Activated naive CD8-positive, alpha-beta T cell treated with anti-CD3 and anti-CD28 coated beads, Interleukin-2, amount 10 ng/mL, durations not matched to agents 7 days and 5 days (primary cell): ENCODE data around the gene KLHL15. TPM values are rescaled to one million over a fixed set of nuclear protein-coding genes. Genes with fewer than 3 reads are reported as not detected.
"Not testable (repeated sequence)": the region's sequence is repeated elsewhere in the genome, so short reads cannot be mapped to it uniquely, and the experiment has no call there.

ENCODE experiments used
- ATAC-seq: fragments of 150-1000 bp; cut with Tn5 transposase; one replicate; pipeline ENCODE4 v1.10.0; 2021; ENCODE audit warnings: low read depth, moderate library complexity
- POLR2A ChIA-PET: fragments of 350-600 bp; sonication (Branson Sonifier 250); formaldehyde crosslinking; loops from one replicate; lab custom pipeline; 2021; ENCODE audit warnings: antibody characterized with exemption; lab: Charles Lee
- DNase-seq: peaks from one replicate; pipeline ENCODE4 v3.0.0; 2021
- H3K27ac Mint-ChIP-seq: one replicate; pipeline ENCODE4 v1.8.0; 2022; ENCODE audit warnings: mild to moderate bottlenecking, mixed read lengths
- H3K27me3 Mint-ChIP-seq: one replicate; pipeline ENCODE4 v1.8.0; 2022; ENCODE audit warnings: mild to moderate bottlenecking, moderate library complexity, mixed read lengths
- H3K36me3 Mint-ChIP-seq: one replicate; pipeline ENCODE4 v1.8.0; 2021; ENCODE audit warnings: mild to moderate bottlenecking, mixed read lengths
- H3K4me1 Mint-ChIP-seq: one replicate; pipeline ENCODE4 v1.8.0; 2021; ENCODE audit warnings: mixed read lengths
- H3K4me3 Mint-ChIP-seq: one replicate; pipeline ENCODE4 v1.8.0; 2022; ENCODE audit warnings: mild to moderate bottlenecking, moderate library complexity, mixed read lengths
- H3K9me3 Mint-ChIP-seq: one replicate; pipeline ENCODE4 v1.8.0; 2021; ENCODE audit warnings: mixed read lengths
- total RNA-seq, 2 experiments: library from RNA; stranded (reverse); gene quantifications; one replicate each; pipeline ENCODE4 v1.2.3, GENCODE V29; 2021

KLHL15 gene
- total RNA-seq, 2 experiments from 2014 or later, result 12.2 to 14.3 TPM

GRCh38 chrX:24002792-24003191 lies 24.2 kb downstream of the KLHL15 start:
- DNase-seq (no peak), ATAC-seq (no peak)
- no peak overlapping the region for H3K4me3 Mint-ChIP-seq
- H3K27ac Mint-ChIP-seq, result no peak overlapping the region
- peaks cover 4% of the 10 kb centered on the region for H3K4me1 Mint-ChIP-seq
- POLR2A ChIA-PET, result no interaction called here
- H3K36me3 Mint-ChIP-seq, result peaks cover 17% of the 10 kb centered on the region
- H3K27me3 Mint-ChIP-seq, result no peaks in the 10 kb centered on the region
- no peaks in the 10 kb centered on the region for H3K9me3 Mint-ChIP-seq

GRCh38 chrX:24002167-24002566 lies 24.8 kb downstream of the KLHL15 start:
- ATAC-seq, result no peak
- DNase-seq, result no peak
- Mint-ChIP-seq H3K9me3 (no peaks in the 10 kb centered on the region), H3K36me3 (peaks cover 17% of the 10 kb centered on the region), H3K27ac (no peak overlapping the region), H3K27me3 (no peaks in the 10 kb centered on the region), H3K4me3 (no peak overlapping the region), H3K4me1 (peaks cover 4% of the 10 kb centered on the region)
- POLR2A ChIA-PET, result no interaction called here

GRCh38 chrX:23999671-24000070 lies 27.3 kb downstream of the KLHL15 start:
- ATAC-seq, result no peak
- POLR2A ChIA-PET, result interaction anchor here (0.5 to 0.6 kb wide), 2 partner anchors 18 to 248 kb away, joined by 3 to 6 read pairs; no protein-coding TSS in a partner anchor
- Mint-ChIP-seq H3K9me3 (no peaks in the 10 kb centered on the region), H3K27me3 (no peaks in the 10 kb centered on the region), H3K4me3 (no peak overlapping the region), H3K4me1 (peaks cover 4% of the 10 kb centered on the region), H3K36me3 (peaks cover 17% of the 10 kb centered on the region), H3K27ac (no peak overlapping the region)
- DNase-seq, result no peak

- no peaks in the 10 kb centered on the region for H3K27me3 Mint-ChIP-seq
- H3K9me3 Mint-ChIP-seq, result no peaks in the 10 kb centered on the region
- peaks cover 8% of the 10 kb centered on the region for H3K4me1 Mint-ChIP-seq
- ATAC-seq (no peak), DNase-seq (no peak)
- no peak overlapping the region for H3K27ac Mint-ChIP-seq
- no peak overlapping the region for H3K4me3 Mint-ChIP-seq
- POLR2A ChIA-PET, result no interaction called here
- H3K36me3 Mint-ChIP-seq, result peaks cover 25% of the 10 kb centered on the region
These were observed 33.9 kb downstream of the KLHL15 start for GRCh38 chrX:23993012-23993633.

- Mint-ChIP-seq H3K27me3 (no peaks in the 10 kb centered on the region), H3K4me1 (peaks cover 8% of the 10 kb centered on the region), H3K9me3 (no peaks in the 10 kb centered on the region), H3K36me3 (peaks cover 27% of the 10 kb centered on the region), H3K4me3 (no peak overlapping the region), H3K27ac (no peak overlapping the region)
- ATAC-seq, result no peak
- DNase-seq, result no peak
- POLR2A ChIA-PET, result no interaction called here
These were observed 34.6 kb downstream of the KLHL15 start for GRCh38 chrX:23992431-23992830.

- Mint-ChIP-seq H3K27ac (no peak overlapping the region), H3K4me3 (no peak overlapping the region), H3K27me3 (no peaks in the 10 kb centered on the region), H3K9me3 (no peaks in the 10 kb centered on the region), H3K36me3 (peaks cover 23% of the 10 kb centered on the region), H3K4me1 (peaks cover 8% of the 10 kb centered on the region)
- DNase-seq, result no peak
- POLR2A ChIA-PET, result no interaction called here
- ATAC-seq, result no peak
These were observed 36.5 kb downstream of the KLHL15 start for GRCh38 chrX:23990455-23990854.

GRCh38 chrX:23989689-23990088 lies 37.3 kb downstream of the KLHL15 start:
- H3K36me3 Mint-ChIP-seq, result peaks cover 23% of the 10 kb centered on the region
- H3K4me1 Mint-ChIP-seq, result peaks cover 7% of the 10 kb centered on the region
- DNase-seq (no peak), ATAC-seq (no peak)
- POLR2A ChIA-PET, result no interaction called here
- no peaks in the 10 kb centered on the region for H3K27me3 Mint-ChIP-seq
- no peaks in the 10 kb centered on the region for H3K9me3 Mint-ChIP-seq
- H3K27ac Mint-ChIP-seq, result no peak overlapping the region
- no peak overlapping the region for H3K4me3 Mint-ChIP-seq

- Mint-ChIP-seq H3K27me3 (no peaks in the 10 kb centered on the region), H3K4me1 (peaks cover 4% of the 10 kb centered on the region), H3K27ac (no peak overlapping the region), H3K9me3 (no peaks in the 10 kb centered on the region), H3K4me3 (no peak overlapping the region), H3K36me3 (peaks cover 15% of the 10 kb centered on the region)
- POLR2A ChIA-PET, result no interaction called here
- no peak for ATAC-seq
- DNase-seq, result no peak
These were observed 44.1 kb downstream of the KLHL15 start for GRCh38 chrX:23982891-23983290.

- no peak overlapping the region for H3K4me3 Mint-ChIP-seq
- DNase-seq (no peak), ATAC-seq (no peak)
- POLR2A ChIA-PET, result interaction anchor here (1.1 kb wide), 1 partner anchor 29 kb away, joined by 3 read pairs; no protein-coding TSS in a partner anchor
- H3K9me3 Mint-ChIP-seq, result no peaks in the 10 kb centered on the region
- no peaks in the 10 kb centered on the region for H3K27me3 Mint-ChIP-seq
- peaks cover 15% of the 10 kb centered on the region for H3K36me3 Mint-ChIP-seq
- H3K27ac Mint-ChIP-seq, result no peak overlapping the region
- peaks cover 4% of the 10 kb centered on the region for H3K4me1 Mint-ChIP-seq
These were observed 45.3 kb downstream of the KLHL15 start for GRCh38 chrX:23981711-23982110.

- no peak for DNase-seq
- no peak overlapping the region for H3K27ac Mint-ChIP-seq
- POLR2A ChIA-PET, result interaction anchor here (1.1 kb wide), 1 partner anchor 28 kb away, joined by 3 read pairs; no protein-coding TSS in a partner anchor
- H3K4me1 Mint-ChIP-seq, result peaks cover 4% of the 10 kb centered on the region
- no peak overlapping the region for H3K4me3 Mint-ChIP-seq
- peaks cover 13% of the 10 kb centered on the region for H3K36me3 Mint-ChIP-seq
- no peaks in the 10 kb centered on the region for H3K27me3 Mint-ChIP-seq
- no peak for ATAC-seq
- H3K9me3 Mint-ChIP-seq, result no peaks in the 10 kb centered on the region
These were observed 45.8 kb downstream of the KLHL15 start for GRCh38 chrX:23981222-23981621.

- H3K27me3 Mint-ChIP-seq, result no peaks in the 10 kb centered on the region
- DNase-seq, result no peak
- H3K9me3 Mint-ChIP-seq, result no peaks in the 10 kb centered on the region
- no peak overlapping the region for H3K27ac Mint-ChIP-seq
- no peak for ATAC-seq
- peaks cover 12% of the 10 kb centered on the region for H3K36me3 Mint-ChIP-seq
- POLR2A ChIA-PET, result no interaction called here
- H3K4me3 Mint-ChIP-seq, result no peak overlapping the region
- H3K4me1 Mint-ChIP-seq, result peaks cover 4% of the 10 kb centered on the region
These were observed 47.0 kb downstream of the KLHL15 start for GRCh38 chrX:23980011-23980441.

- Mint-ChIP-seq H3K4me3 (no peak overlapping the region), H3K9me3 (no peaks in the 10 kb centered on the region), H3K4me1 (peaks cover 3% of the 10 kb centered on the region), H3K36me3 (peaks cover 11% of the 10 kb centered on the region), H3K27ac (no peak overlapping the region), H3K27me3 (no peaks in the 10 kb centered on the region)
- no peak for ATAC-seq
- POLR2A ChIA-PET, result no interaction called here
- DNase-seq, result no peak
These were observed 48.5 kb downstream of the KLHL15 start for GRCh38 chrX:23978491-23978890.

- H3K27ac Mint-ChIP-seq, H3K36me3 Mint-ChIP-seq, H3K9me3 Mint-ChIP-seq, H3K4me3 Mint-ChIP-seq, POLR2A ChIA-PET, DNase-seq, H3K27me3 Mint-ChIP-seq, ATAC-seq, H3K4me1 Mint-ChIP-seq: not testable (repeated sequence)
These were observed 61.4 kb downstream of the KLHL15 start for GRCh38 chrX:23965630-23966029.

GRCh38 chrX:23964191-23964590 lies 62.8 kb downstream of the KLHL15 start:
- POLR2A ChIA-PET, result no interaction called here
- Mint-ChIP-seq H3K4me1 (peaks cover 10% of the 10 kb centered on the region), H3K27me3 (no peaks in the 10 kb centered on the region), H3K27ac (no peak overlapping the region), H3K9me3 (no peaks in the 10 kb centered on the region), H3K36me3 (peaks cover 1% of the 10 kb centered on the region), H3K4me3 (no peak overlapping the region)
- no peak for ATAC-seq
- no peak for DNase-seq
